ENCODE data around the gene PKD1L1.

The PKD1L1 gene

DNA sequence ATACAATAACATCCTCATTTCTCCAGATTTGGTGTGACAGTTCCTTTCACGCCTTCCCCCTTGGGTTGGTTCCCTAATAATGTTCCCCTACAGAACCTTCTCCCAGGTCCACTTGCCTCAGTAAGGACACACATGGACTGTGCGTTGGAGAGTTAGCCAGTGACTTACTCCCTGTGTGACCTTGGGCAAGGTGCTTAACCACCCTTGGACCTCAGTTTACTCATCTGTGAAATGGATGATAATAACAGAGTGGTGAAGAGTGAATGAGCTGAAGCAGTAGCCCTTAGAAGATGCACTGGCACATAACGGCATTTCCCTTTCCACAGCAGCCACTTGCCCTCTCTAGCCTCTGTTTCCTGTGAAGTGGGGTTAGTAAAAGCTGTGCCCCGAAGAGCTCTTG lies 175.8 kb downstream of the PKD1L1 start:
- Histone ChIP-seq H3K4me3 (ENCODE audit: insufficient read length, low read depth) (no peak overlapping the region), H3K27me3 (ENCODE audit: insufficient read depth, insufficient read length) (no peaks in the 10 kb centered on the region), H3K9me3 (ENCODE audit: insufficient read depth, low read length) (peaks cover 5% of the 10 kb centered on the region; the same call in 1 of the 2 replicates), H3K9ac (ENCODE audit: insufficient read length, low read depth) (no peak overlapping the region), H3K4me1 (ENCODE audit: insufficient read depth, insufficient read length) (no peaks in the 10 kb centered on the region), H3K36me3 (ENCODE audit: insufficient read depth, insufficient read length, low read length) (no peaks in the 10 kb centered on the region)
- no peak for DNase-seq (ENCODE audit: low read depth, low spot score)
- TF ChIP-seq ZNF274 (IDR thresholded peaks at IDR 0.05; ENCODE audit: low read depth, low read length), result no peak
- no peak for TF ChIP-seq YY1 (IDR thresholded peaks at IDR 0.05; ENCODE audit: insufficient read depth, insufficient read length)
- TF ChIP-seq SUZ12 (IDR thresholded peaks at IDR 0.05; ENCODE audit: extremely low read depth, insufficient read depth, insufficient read length), result no peak

DNA sequence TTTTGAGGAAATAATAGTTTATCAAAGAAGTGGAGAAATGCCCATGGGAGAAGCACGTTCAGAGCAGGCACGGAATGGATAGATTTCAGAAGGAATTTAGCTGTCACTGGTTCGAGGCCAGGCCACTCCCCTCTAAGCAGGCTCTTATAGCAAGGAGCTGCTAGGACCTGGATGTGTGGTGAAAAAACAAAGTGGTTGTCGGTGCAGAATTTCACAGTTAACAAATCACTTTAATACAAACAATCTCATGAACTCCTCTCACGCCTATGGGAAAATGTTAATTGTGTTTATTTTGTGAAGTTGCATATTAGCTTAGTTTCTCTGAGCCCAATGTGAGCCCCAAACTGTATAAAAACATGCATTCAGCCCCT lies 176.3 kb downstream of the PKD1L1 start:
- H3K4me3 ChIP-seq (ENCODE audit: insufficient read length, low read depth), result no peak overlapping the region
- no peaks in the 10 kb centered on the region for H3K36me3 ChIP-seq (ENCODE audit: insufficient read depth, insufficient read length, low read length)
- no peaks in the 10 kb centered on the region for H3K9me3 ChIP-seq (ENCODE audit: insufficient read depth, low read length)
- no peaks in the 10 kb centered on the region for H3K27me3 ChIP-seq (ENCODE audit: insufficient read depth, insufficient read length)
- H3K4me1 ChIP-seq (ENCODE audit: insufficient read depth, insufficient read length), result no peaks in the 10 kb centered on the region
- no peak for TF ChIP-seq YY1 (IDR thresholded peaks at IDR 0.05; ENCODE audit: insufficient read depth, insufficient read length)
- TF ChIP-seq ZNF274 (IDR thresholded peaks at IDR 0.05; ENCODE audit: low read depth, low read length), result no peak
- TF ChIP-seq SUZ12 (IDR thresholded peaks at IDR 0.05; ENCODE audit: extremely low read depth, insufficient read depth, insufficient read length), result no peak
- no peak overlapping the region for H3K9ac ChIP-seq (ENCODE audit: insufficient read length, low read depth)
- DNase-seq (ENCODE audit: low read depth, low spot score), result no peak

DNA sequence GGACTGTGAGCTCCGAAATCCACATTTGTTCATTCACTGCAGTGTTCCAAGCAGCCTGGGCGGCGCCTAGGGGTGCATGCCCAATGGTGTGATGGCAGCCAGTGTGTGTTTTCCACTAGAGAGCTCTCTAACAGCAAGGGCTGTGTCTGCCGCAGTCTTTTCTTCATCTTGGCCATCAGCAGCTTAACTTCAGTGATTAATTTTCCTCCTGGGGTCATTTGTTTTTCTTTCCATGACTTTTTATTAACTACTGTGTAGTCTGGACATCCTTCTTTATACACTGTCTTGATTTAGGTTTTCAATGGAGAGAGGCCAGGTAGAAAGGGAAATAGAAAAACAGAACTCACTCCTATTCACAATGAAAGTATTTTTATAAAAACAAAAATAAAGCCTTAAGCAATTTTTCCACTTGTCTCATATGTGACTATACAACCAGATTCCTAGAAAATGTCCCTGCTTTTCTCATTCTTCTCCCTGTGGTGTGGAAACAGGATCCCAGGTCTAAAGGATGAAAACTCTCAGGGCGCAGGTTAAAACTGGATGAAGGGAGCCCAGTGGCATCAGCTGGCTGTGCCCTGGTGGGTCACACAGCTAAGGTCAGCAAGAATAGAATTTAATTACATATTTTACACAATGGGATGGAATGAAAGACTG lies 176.8 kb downstream of the PKD1L1 start:
- no peak overlapping the region for H3K9ac ChIP-seq (ENCODE audit: insufficient read length, low read depth)
- TF ChIP-seq ZNF274 (IDR thresholded peaks at IDR 0.05; ENCODE audit: low read depth, low read length), result no peak
- H3K9me3 ChIP-seq (ENCODE audit: insufficient read depth, low read length), result no peaks in the 10 kb centered on the region
- no peak overlapping the region for H3K4me3 ChIP-seq (ENCODE audit: insufficient read length, low read depth)
- no peaks in the 10 kb centered on the region for H3K36me3 ChIP-seq (ENCODE audit: insufficient read depth, insufficient read length, low read length)
- H3K4me1 ChIP-seq (ENCODE audit: insufficient read depth, insufficient read length), result no peaks in the 10 kb centered on the region
- no peak for DNase-seq (ENCODE audit: low read depth, low spot score)
- no peaks in the 10 kb centered on the region for H3K27me3 ChIP-seq (ENCODE audit: insufficient read depth, insufficient read length)

DNA sequence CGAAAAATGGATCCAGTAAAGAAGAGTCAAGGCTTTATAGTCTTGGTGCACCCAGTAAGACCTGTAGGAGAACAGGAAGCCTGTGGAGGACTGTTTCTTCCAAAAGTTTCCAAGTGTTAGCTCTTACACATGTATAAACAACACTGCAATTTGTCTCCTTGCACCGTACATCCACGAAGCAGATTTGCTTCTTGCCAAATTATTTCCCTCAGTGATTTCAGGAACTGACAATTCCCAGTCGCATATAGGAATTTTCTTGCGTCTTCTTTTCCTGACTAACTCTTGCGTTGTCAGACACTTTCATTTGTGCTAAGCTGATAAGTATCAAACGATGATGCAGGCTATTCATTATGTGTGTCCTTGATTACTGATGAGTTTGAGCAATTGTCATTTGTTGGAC lies 182.1 kb downstream of the PKD1L1 start:
- H3K9me3 ChIP-seq (ENCODE audit: insufficient read depth, low read length), result no peaks in the 10 kb centered on the region
- TF ChIP-seq YY1 (IDR thresholded peaks at IDR 0.05; ENCODE audit: insufficient read depth, insufficient read length) (no peak), SUZ12 (IDR thresholded peaks at IDR 0.05; ENCODE audit: extremely low read depth, insufficient read depth, insufficient read length) (no peak), ZNF274 (IDR thresholded peaks at IDR 0.05; ENCODE audit: low read depth, low read length) (no peak)
- H3K27me3 ChIP-seq (ENCODE audit: insufficient read depth, insufficient read length), result no peaks in the 10 kb centered on the region
- no peaks in the 10 kb centered on the region for H3K4me1 ChIP-seq (ENCODE audit: insufficient read depth, insufficient read length)
- no peaks in the 10 kb centered on the region for H3K36me3 ChIP-seq (ENCODE audit: insufficient read depth, insufficient read length, low read length)
- H3K4me3 ChIP-seq (ENCODE audit: insufficient read length, low read depth), result no peak overlapping the region
- no peak for DNase-seq (ENCODE audit: low read depth, low spot score)
- no peak overlapping the region for H3K9ac ChIP-seq (ENCODE audit: insufficient read length, low read depth)

DNA sequence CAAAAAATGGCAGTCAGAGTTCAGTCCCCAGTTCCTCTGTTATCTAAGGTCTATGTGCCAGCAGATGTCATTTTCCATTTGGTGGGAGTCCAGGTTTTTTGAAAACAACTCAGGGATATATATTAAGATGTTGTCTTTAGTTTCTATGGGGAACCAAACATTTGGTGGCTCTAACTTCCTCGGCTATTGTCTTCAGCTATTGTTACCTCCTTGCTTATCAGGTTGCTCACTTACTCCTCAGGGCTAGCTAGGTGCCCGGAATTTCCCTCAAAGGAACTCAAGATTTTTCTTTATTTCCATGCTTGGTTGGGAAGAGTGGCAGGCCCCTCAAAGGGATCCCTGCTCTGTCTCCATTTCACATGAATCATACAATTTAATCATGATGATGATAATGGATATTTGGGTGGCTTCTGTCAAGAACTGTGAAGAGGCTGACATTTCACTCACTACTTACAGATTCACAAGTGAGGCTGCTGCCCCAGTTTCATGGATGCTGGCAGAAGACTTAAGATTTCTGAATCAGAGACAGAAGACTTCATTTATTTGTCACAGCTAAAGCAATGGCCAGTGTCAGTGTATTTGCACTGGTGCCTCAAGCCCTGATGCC lies 182.8 kb downstream of the PKD1L1 start:
- Histone ChIP-seq H3K27me3 (ENCODE audit: insufficient read depth, insufficient read length) (no peaks in the 10 kb centered on the region), H3K4me1 (ENCODE audit: insufficient read depth, insufficient read length) (no peaks in the 10 kb centered on the region), H3K9me3 (ENCODE audit: insufficient read depth, low read length) (no peaks in the 10 kb centered on the region), H3K4me3 (ENCODE audit: insufficient read length, low read depth) (no peak overlapping the region), H3K36me3 (ENCODE audit: insufficient read depth, insufficient read length, low read length) (no peaks in the 10 kb centered on the region), H3K9ac (ENCODE audit: insufficient read length, low read depth) (no peak overlapping the region)
- DNase-seq (ENCODE audit: low read depth, low spot score), result no peak
- TF ChIP-seq ZNF274 (IDR thresholded peaks at IDR 0.05; ENCODE audit: low read depth, low read length), result no peak
- TF ChIP-seq SUZ12 (IDR thresholded peaks at IDR 0.05; ENCODE audit: extremely low read depth, insufficient read depth, insufficient read length), result no peak
- TF ChIP-seq YY1 (IDR thresholded peaks at IDR 0.05; ENCODE audit: insufficient read depth, insufficient read length), result no peak

DNA sequence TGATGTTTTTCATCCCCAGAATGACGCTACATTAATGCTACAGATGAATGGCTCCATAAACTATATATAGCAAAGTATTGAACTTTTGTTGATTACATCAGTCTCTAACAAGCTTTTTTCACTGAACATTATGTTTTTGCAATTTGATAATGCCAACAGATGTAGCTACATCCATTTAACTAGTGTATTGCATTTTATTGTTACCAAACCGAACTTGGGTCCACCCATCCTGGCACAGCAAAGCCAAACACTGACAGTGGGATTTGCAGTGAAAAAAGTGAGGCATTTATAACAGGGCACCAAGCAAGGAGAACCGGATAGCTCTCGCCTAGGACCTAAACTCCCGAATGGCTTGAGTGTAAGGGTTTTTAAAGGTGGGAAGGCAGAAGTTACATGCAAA lies 183.5 kb downstream of the PKD1L1 start:
- H3K9me3 ChIP-seq (ENCODE audit: insufficient read depth, low read length), result no peaks in the 10 kb centered on the region
- H3K9ac ChIP-seq (ENCODE audit: insufficient read length, low read depth), result no peak overlapping the region
- DNase-seq (ENCODE audit: low read depth, low spot score), result no peak
- H3K36me3 ChIP-seq (ENCODE audit: insufficient read depth, insufficient read length, low read length), result no peaks in the 10 kb centered on the region
- TF ChIP-seq YY1 (IDR thresholded peaks at IDR 0.05; ENCODE audit: insufficient read depth, insufficient read length), result no peak
- no peak for TF ChIP-seq SUZ12 (IDR thresholded peaks at IDR 0.05; ENCODE audit: extremely low read depth, insufficient read depth, insufficient read length)
- TF ChIP-seq ZNF274 (IDR thresholded peaks at IDR 0.05; ENCODE audit: low read depth, low read length), result no peak
- H3K4me1 ChIP-seq (ENCODE audit: insufficient read depth, insufficient read length), result no peaks in the 10 kb centered on the region
- no peaks in the 10 kb centered on the region for H3K27me3 ChIP-seq (ENCODE audit: insufficient read depth, insufficient read length)
- H3K4me3 ChIP-seq (ENCODE audit: insufficient read length, low read depth), result no peak overlapping the region

DNA sequence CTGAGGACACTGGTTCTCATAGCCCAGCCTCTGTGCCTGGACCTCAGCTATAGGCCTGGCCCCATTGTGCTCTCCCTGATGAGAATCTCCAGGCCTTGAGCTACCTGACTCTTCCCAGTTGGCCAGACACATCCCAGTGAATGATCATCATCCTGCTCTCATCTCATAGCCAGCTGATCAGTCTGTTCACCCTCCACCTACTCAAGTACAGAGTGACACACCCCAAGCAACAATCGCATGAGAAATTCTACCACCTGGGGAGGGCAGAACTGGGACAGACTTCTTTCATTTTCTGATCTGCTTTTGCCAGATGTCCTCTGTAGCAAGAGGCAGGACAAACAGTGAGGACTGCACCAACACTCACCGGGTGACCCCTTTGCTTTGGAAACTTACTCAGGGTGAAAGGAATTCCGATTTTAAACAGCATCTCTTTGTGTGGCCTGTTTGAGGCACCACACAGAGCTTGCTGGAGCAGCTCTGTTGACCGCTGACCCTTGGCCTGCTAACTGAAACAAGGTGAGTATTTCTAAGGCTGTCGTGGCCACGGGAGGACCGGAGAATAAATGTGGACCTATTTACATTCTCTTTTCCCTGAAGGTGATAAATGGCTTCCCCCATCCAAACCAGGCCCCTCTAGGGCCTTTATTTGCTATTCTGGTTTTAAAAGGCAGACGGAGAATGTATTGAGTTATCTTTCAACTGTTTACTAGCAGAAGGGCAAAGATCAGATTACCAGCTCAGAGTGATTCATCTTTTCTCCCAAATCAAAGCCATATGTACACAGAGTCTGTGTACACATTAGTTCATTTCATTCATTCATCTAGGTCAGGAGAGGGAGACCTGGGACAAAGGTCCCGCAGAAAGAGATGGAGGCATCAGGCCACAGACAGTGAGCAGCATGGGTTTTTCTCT lies 184.9 kb downstream of the PKD1L1 start:
- Histone ChIP-seq H3K36me3 (ENCODE audit: insufficient read depth, insufficient read length, low read length) (no peaks in the 10 kb centered on the region), H3K4me3 (ENCODE audit: insufficient read length, low read depth) (no peak overlapping the region), H3K9me3 (ENCODE audit: insufficient read depth, low read length) (no peaks in the 10 kb centered on the region), H3K27me3 (ENCODE audit: insufficient read depth, insufficient read length) (no peaks in the 10 kb centered on the region), H3K9ac (ENCODE audit: insufficient read length, low read depth) (no peak overlapping the region), H3K4me1 (ENCODE audit: insufficient read depth, insufficient read length) (no peaks in the 10 kb centered on the region)
- TF ChIP-seq ZNF274 (IDR thresholded peaks at IDR 0.05; ENCODE audit: low read depth, low read length), result no peak
- no peak for TF ChIP-seq YY1 (IDR thresholded peaks at IDR 0.05; ENCODE audit: insufficient read depth, insufficient read length)
- no peak for TF ChIP-seq SUZ12 (IDR thresholded peaks at IDR 0.05; ENCODE audit: extremely low read depth, insufficient read depth, insufficient read length)
- DNase-seq (ENCODE audit: low read depth, low spot score), result no peak

All from NT2/D1 (cell line).